IPS DF 4.7 (cell line): Measurements from ENCODE around the gene HMX1.

Experiments used
- DNase-seq: peaks from one replicate; pipeline ENCODE4 v3.0.0-alpha.2; 2013; ENCODE audit warnings: low spot score; ENCODE audit errors: extremely low read depth

Gene HMX1

DNA sequence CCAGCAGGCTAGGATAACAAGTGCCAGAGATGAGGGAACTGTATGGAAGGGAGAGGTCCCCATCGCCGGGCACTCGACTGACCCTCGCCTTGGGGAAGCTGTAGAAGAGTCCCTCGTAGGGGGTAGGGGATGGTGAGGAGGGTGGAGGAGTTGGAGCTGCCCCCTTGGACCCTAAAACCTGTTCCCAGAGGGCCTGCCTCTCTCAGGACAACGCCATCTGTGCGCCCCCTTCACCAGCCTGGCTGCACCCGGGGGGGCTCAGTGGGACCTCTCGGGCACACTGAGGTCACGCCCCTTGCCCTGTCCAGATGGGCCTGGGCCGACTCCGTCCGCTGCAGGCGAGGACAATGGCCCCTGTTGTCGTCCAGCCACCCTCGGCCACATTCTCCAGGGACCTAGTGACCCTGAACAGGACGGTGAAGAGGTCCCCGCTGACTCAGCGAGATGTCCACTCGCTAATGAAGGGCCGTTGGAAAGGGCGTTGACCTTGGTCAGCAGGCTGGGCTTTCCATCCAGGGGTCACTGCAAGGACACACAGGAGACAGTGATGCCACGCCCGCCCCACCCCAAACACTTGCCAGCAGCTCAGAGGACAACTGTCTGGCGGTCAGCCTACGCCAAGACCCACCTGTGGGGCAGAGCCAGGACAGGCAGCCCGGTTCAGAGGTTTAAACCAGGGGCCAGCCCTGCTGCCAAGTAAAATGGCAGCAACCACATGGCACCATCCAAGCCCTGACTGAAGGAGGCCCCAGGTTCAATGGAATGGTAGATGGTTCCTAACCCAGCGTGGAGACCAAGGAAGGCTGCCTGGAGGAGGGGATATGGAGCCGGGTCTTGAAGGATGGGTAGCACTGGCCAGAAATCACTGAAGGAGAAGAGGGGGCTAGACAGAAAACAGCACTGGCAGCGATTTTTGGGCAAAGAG, 51.2 kb downstream of the HMX1 start:
- no peak for DNase-seq

DNA sequence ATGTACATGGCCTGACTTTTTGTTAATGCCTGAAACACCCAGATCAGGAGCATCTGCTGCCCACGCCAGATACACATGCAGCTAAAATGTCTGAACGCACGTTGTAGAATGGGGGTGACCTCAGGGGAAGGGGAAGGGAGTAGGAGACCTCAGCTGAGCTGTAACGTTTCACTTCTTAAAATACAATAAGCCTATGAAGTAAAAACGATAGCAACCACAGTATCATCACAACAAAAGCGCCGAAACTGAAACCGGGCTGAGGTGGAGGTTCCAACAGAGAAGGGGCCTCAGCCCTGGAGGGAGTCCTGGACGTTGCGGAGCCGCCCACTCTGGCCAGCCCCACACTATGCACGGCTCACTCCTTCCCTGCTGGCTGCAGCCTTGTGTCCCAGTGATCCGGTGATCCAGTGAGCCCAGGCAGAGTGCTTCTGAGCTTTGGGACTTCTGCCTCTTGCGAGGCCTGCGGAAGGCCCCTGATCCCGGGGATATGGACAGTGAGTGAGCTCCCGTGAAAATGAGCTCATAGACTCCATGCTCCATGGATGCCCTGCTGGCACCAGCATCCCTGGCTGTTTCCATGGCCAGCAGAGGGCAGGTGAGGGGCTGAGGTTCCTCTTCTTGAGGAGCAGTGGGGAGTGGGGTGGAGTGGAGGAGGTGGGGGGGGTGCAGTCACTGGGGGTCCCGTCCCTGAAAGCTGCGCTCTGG, 52.0 kb downstream of the HMX1 start:
- DNase-seq = no peak

DNA sequence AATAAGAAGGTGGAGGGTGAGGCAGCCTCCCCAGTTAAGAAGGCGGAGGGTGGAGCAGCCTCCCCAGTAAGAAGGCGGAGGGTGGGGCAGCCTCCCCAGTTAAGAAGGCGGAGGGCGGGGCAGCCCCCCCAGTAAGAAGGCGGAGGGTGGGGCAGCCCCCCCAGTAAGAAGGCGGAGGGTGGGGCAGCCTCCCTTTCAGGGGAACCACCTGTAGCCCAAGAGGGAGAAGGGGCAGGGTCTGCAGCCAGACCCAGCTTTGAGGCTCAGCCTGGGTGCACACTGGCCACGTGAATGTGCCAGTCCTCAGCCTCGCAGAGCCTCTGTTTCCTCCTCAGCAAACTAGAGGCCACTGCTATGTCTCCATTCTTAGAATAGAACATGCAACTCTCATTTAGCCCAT, 52.6 kb downstream of the HMX1 start:
- DNase-seq = no peak

DNA sequence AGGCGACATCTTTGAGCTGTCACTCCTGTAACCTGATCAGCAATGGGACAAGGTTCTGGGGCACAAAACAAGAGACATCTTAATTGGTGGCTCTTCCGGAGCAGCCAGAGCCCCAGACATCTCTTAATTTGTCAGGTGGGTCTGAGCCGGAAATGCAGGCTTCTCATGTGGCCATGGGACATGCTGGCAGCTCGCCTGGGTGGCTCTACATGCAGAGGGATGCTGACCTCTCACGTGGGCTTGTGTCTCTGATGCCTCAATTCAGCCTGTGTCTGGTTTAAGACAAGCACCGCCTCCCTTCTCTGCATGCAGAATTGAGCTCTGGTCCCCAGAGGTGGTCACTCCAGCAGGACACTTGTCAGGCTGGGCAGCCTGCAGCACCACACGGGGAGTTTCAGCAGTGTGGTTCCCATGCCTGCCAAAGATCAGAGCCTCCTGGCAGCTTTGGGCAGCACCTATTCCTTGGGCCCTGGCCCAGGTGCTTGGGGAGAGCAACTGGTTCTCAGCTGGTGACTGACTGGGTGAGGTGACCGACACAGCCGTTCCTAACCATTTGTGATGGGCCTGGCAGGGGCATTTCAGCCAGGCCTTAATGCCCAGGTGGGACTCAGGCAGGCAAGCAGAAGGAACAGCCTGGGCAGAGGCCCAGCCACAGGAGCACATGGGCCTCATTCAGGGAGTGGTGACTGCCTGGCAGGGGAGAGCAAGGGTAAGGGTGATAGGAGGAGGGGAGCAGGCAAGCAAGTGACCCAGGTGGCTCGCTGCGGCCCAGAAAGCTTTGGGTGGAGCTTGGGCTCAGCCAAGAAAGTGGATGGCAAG, 53.4 kb downstream of the HMX1 start:
- DNase-seq = no peak

DNA sequence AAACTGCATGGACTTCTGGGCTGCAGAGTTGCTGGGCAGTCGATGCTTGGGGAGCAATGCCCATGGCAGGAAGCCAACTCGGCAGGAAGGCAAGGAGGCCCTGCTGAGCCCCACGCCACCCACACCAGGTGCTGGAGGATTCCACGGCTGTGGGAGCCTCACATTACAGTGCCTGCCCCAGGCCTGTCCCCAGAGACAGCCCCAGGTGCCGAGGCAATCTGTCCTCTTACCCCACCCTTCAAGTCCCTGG, 53.9 kb downstream of the HMX1 start:
- no peak for DNase-seq

DNA sequence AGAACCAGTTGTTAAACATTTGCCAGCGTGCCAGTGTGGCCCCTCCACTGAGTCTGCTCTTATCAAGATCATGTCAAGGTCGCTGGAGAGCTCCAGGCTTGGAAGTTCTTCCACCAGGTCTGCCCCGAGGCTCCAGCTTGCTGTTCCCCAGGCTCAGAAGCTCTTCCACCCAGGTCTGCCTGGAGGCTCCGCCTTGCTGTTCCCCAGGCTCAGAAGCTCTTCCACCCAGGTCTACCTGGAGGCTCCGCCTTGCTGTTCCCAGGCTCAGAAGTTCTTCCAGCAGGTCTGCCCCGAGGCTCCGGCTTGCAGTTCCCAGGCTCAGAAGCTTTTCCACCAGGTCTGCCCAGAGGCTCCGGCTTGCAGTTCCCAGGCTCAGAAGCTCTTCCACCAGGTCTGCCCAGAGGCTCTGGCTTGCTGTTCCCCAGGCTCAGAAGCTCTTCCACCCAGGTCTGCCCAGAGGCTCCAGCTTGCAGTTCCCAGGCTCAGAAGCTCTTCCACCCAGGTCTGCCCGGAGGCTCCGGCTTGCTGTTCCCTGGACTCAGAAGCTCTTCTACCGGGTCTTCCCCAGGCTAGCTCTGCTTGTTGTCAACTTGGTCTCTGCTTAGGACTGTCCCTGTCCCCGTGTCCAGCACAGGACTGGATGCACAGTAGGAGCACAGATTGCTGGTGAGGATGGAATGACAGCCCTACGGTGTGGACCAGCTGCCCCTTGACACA, 54.4 kb downstream of the HMX1 start:
- no peak for DNase-seq
